ENCODE measurements around the gene ZBTB42.

DNA sequence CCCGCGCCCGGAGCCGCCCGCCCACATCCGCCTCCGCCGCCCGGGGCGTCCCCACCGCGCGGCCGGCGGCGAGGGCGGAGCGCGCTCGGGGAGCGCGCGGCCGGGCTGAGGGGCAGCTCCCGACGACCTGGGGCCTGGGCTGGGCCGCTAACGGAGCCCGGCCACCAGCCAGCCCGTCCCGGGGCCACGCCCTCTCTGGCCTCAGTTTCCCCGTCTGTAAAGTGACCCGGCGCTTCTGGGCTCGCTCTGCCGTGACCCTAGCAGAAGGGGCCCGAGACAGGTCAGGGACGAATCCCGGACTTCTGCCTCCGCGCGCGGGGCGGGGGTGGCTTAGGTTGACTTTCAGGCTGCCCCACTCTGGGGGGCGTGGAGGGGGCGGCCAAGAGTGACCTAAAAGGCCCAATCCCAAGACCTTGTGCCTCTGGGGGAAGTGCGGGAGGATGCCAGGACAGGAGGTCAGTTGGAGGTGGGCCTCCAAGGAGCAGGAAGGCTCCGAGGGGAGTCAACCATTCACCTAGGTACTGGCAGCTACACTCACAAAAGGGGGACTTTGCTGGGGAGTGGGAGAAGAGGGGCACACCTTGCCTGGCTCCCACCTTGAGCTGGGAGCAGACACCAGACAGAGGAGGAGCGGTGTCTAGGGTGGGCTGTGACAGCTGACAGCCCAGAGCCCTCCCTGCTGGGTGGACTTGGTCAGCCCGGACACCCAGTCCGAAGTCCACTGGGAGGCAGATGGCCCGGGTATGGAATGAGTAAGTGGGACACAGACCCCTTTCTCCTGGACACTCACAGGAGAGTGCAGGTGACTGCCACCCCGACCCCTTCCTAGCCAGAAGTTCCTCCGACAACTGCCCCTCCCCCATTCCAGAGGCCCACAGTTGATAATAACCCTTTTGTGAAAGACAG, 4.9 kb upstream of the ZBTB42 start:
- TF ChIP-seq EZH2 (IDR thresholded peaks at IDR 0.05; ENCODE audit: low read length, unreplicated experiment) (no peak), EZH2phosphoT487 (IDR thresholded peaks at IDR 0.05; ENCODE audit: borderline replicate concordance, low read length) (no peak)
- TF ChIP-seq, protein P1, sequence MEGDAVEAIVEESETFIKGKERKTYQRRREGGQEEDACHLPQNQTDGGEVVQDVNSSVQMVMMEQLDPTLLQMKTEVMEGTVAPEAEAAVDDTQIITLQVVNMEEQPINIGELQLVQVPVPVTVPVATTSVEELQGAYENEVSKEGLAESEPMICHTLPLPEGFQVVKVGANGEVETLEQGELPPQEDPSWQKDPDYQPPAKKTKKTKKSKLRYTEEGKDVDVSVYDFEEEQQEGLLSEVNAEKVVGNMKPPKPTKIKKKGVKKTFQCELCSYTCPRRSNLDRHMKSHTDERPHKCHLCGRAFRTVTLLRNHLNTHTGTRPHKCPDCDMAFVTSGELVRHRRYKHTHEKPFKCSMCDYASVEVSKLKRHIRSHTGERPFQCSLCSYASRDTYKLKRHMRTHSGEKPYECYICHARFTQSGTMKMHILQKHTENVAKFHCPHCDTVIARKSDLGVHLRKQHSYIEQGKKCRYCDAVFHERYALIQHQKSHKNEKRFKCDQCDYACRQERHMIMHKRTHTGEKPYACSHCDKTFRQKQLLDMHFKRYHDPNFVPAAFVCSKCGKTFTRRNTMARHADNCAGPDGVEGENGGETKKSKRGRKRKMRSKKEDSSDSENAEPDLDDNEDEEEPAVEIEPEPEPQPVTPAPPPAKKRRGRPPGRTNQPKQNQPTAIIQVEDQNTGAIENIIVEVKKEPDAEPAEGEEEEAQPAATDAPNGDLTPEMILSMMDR (conservative IDR thresholded peaks at IDR 0.05; ENCODE audit: low read depth, low read length): no peak

Data from PC-3 (cell line).